HepG2 (cell line): ENCODE measurements around the gene DHX8. TPM values are rescaled to one million over a fixed set of nuclear protein-coding genes. Genes with fewer than 3 reads are reported as not detected.

ENCODE experiments used
- GABPB1 ChIP-seq: IDR thresholded peaks from 2 replicates; pipeline ENCODE4 v1.6.1; 2016; ENCODE audit warnings: mild to moderate bottlenecking, missing genetic modification reagents, moderate library complexity, missing compliant biosample characterization
- LCORL ChIP-seq, 2 experiments: fragments of 450-650 bp in 1 of 2; sonication (generic) in 1 of 2; formaldehyde crosslinking in 1 of 2; IDR thresholded peaks; 2 replicates each; pipeline versions ENCODE4 v1.5.0 to v1.6.1; 2017 to 2020; ENCODE audit warnings: antibody characterized with exemption in 1 of 2, missing genetic modification reagents in 1 of 2
- MAFK ChIP-seq, 2 experiments: IDR thresholded peaks in 1 of 2; conservative IDR thresholded peaks in 1 of 2; 2 replicates each; pipeline ENCODE4 v1.6.1; 2011; ENCODE audit warnings: improper control_type of control experiment in 2 of 2, low read length in 2 of 2
- TEAD3 ChIP-seq: optimal IDR thresholded peaks from 2 replicates; pipeline ENCODE3; 2016; ENCODE audit warnings: borderline replicate concordance
- ZC3H13 ChIP-seq: sonication (generic); formaldehyde crosslinking; IDR thresholded peaks from 2 replicates; pipeline ENCODE4 v1.8.1; 2023; ENCODE audit warnings: mild to moderate bottlenecking, missing genetic modification reagents, moderate library complexity
- ZNF335 ChIP-seq: sonication (generic); formaldehyde crosslinking; IDR thresholded peaks from 2 replicates; pipeline ENCODE4 v1.4.0; 2020; ENCODE audit warnings: missing genetic modification reagents
- ZNF460 ChIP-seq: sonication (generic); formaldehyde crosslinking; IDR thresholded peaks from 2 replicates; pipeline ENCODE4 v1.5.1; 2020; ENCODE audit warnings: missing genetic modification reagents, mild to moderate bottlenecking, borderline replicate concordance
- ZNF550 ChIP-seq: sonication (generic); formaldehyde crosslinking; IDR thresholded peaks from 2 replicates; pipeline ENCODE4 v1.4.0; 2020; ENCODE audit warnings: mild to moderate bottlenecking, missing genetic modification reagents, borderline replicate concordance
- ZNF7 ChIP-seq: IDR thresholded peaks from 2 replicates; pipeline ENCODE4 v1.6.1; 2016; ENCODE audit warnings: missing biosample characterization, missing genetic modification reagents
- polyA plus RNA-seq, 8 experiments: library from polyadenylated mRNA; depleted of rRNA in 3 of 8; stranded (reverse) in 7 of 8; unstranded in 1 of 8; fragments of >200 nt; fragmentation: Illumina TruSeq in 4 of 8; extraction: Trizol in 4 of 8; gene quantifications; 2 replicates each; pipeline versions ENCODE4 v1.2.1 to v1.2.3, GENCODE V29; 2011 to 2016; ENCODE audit warnings: low read depth in 4 of 8, missing spikeins in 1 of 8, mixed read lengths in 1 of 8; ENCODE audit not compliant: insufficient read depth in 1 of 8
- total RNA-seq, 5 experiments: library from RNA; depleted of rRNA; stranded (reverse); fragments of >200 nt; fragmentation: Illumina TruSeq; extraction: Trizol; gene quantifications; 2 replicates each; pipeline ENCODE4 v1.2.3, GENCODE V29; 2016; ENCODE audit warnings: low read depth in 1 of 5
- TF ChIP-seq, protein P1 (sequence below): sonication (generic); formaldehyde crosslinking; IDR thresholded peaks from 2 replicates; pipeline ENCODE4 v1.4.0; 2020; ENCODE audit warnings: low read depth, mild to moderate bottlenecking, missing genetic modification reagents
- TF ChIP-seq, protein P2 (sequence below): sonication (generic); formaldehyde crosslinking; IDR thresholded peaks from 2 replicates; pipeline ENCODE4 v1.5.1; 2020; ENCODE audit warnings: missing genetic modification reagents, mild to moderate bottlenecking, borderline replicate concordance
- TF ChIP-seq, protein P3 (sequence below): sonication (generic); formaldehyde crosslinking; IDR thresholded peaks from 2 replicates; pipeline ENCODE4 v1.9.0; 2021; ENCODE audit warnings: missing genetic modification reagents, borderline replicate concordance
- TF ChIP-seq, protein P4 (sequence below): IDR thresholded peaks from 2 replicates; pipeline ENCODE4 v1.6.1; 2016; ENCODE audit warnings: mild to moderate bottlenecking
- TF ChIP-seq, protein P5 (sequence below): sonication (generic); formaldehyde crosslinking; IDR thresholded peaks from 2 replicates; pipeline ENCODE4 v1.4.0; 2020; ENCODE audit warnings: missing genetic modification reagents, borderline replicate concordance

DHX8 gene
- total and polyA plus RNA-seq, 2 of the 13 experiments (the other 11 are each of a cell fraction or from before 2014, with no cell fraction given): 24.8 to 48.9 TPM

DNA sequence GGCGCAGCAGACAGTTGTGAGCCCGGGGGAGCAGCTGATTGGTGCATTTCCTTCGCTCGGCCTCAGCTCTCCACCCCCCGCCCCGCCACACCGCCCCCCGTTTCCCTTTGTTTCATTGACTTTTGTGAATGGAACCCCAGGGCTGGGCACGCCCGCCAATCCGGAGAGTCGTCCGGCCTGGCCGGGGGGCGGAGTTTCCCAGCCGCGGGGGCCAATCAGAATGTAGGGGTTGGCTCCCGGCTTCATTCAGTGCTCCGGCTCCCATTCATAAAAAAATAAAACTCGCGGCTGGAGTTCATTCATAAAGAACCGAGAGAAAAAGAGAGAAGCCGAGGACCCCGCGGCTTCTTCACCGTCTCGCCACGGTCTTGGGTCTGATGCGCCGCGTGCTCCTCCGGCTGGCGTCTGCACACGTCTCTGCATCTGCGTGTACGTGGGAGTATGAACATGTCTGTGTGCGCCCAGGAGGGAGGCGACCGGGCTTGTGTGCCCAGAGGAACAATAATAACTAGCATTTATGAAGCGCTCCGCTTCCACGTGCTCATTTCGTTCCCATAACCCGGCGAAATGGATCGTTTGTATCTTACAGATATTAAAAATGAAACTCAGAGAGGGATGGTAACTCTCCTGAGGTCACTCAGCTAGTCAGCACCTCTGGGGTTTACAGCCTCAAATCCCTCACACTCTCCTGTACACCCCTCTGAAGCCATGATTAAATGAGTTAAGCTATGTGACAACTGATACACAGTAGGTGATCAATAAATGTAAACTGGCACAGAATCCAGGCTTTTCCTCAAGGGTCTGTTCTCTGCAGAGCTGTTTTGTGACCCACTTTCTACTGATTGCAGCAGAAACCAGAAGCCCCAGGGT, 62.8 kb downstream of the DHX8 start, which contains the start of gene ETV4 (continued):
- TF ChIP-seq, protein P1, sequence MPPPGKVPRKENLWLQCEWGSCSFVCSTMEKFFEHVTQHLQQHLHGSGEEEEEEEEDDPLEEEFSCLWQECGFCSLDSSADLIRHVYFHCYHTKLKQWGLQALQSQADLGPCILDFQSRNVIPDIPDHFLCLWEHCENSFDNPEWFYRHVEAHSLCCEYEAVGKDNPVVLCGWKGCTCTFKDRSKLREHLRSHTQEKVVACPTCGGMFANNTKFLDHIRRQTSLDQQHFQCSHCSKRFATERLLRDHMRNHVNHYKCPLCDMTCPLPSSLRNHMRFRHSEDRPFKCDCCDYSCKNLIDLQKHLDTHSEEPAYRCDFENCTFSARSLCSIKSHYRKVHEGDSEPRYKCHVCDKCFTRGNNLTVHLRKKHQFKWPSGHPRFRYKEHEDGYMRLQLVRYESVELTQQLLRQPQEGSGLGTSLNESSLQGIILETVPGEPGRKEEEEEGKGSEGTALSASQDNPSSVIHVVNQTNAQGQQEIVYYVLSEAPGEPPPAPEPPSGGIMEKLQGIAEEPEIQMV: 0 out of 2 replicates have a peak, but pooled peaks have one; percentile 27
- no peak for TF ChIP-seq LCORL (IDR thresholded peaks at IDR 0.05)
- TF ChIP-seq LCORL (CRISPR knock-in tag; IDR thresholded peaks at IDR 0.05): no peak; the same call in 1 of the 2 replicates
- TF ChIP-seq ZNF550 (CRISPR knock-in tag): no peak
- TF ChIP-seq, protein P2, sequence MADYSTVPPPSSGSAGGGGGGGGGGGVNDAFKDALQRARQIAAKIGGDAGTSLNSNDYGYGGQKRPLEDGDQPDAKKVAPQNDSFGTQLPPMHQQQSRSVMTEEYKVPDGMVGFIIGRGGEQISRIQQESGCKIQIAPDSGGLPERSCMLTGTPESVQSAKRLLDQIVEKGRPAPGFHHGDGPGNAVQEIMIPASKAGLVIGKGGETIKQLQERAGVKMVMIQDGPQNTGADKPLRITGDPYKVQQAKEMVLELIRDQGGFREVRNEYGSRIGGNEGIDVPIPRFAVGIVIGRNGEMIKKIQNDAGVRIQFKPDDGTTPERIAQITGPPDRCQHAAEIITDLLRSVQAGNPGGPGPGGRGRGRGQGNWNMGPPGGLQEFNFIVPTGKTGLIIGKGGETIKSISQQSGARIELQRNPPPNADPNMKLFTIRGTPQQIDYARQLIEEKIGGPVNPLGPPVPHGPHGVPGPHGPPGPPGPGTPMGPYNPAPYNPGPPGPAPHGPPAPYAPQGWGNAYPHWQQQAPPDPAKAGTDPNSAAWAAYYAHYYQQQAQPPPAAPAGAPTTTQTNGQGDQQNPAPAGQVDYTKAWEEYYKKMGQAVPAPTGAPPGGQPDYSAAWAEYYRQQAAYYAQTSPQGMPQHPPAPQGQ (CRISPR knock-in tag): no peak
- TF ChIP-seq ZNF335: no peak
- TF ChIP-seq, protein P3, sequence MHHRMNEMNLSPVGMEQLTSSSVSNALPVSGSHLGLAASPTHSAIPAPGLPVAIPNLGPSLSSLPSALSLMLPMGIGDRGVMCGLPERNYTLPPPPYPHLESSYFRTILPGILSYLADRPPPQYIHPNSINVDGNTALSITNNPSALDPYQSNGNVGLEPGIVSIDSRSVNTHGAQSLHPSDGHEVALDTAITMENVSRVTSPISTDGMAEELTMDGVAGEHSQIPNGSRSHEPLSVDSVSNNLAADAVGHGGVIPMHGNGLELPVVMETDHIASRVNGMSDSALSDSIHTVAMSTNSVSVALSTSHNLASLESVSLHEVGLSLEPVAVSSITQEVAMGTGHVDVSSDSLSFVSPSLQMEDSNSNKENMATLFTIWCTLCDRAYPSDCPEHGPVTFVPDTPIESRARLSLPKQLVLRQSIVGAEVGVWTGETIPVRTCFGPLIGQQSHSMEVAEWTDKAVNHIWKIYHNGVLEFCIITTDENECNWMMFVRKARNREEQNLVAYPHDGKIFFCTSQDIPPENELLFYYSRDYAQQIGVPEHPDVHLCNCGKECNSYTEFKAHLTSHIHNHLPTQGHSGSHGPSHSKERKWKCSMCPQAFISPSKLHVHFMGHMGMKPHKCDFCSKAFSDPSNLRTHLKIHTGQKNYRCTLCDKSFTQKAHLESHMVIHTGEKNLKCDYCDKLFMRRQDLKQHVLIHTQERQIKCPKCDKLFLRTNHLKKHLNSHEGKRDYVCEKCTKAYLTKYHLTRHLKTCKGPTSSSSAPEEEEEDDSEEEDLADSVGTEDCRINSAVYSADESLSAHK (CRISPR knock-in tag): no peak
- TF ChIP-seq GABPB1 (CRISPR knock-in tag): no peak
- no peak for TF ChIP-seq MAFK (conservative IDR thresholded peaks at IDR 0.05 in 1 of 2, IDR thresholded peaks at IDR 0.05 in 1 of 2; ENCODE audit: low read length in 2 of 2)
- TF ChIP-seq, protein P4, sequence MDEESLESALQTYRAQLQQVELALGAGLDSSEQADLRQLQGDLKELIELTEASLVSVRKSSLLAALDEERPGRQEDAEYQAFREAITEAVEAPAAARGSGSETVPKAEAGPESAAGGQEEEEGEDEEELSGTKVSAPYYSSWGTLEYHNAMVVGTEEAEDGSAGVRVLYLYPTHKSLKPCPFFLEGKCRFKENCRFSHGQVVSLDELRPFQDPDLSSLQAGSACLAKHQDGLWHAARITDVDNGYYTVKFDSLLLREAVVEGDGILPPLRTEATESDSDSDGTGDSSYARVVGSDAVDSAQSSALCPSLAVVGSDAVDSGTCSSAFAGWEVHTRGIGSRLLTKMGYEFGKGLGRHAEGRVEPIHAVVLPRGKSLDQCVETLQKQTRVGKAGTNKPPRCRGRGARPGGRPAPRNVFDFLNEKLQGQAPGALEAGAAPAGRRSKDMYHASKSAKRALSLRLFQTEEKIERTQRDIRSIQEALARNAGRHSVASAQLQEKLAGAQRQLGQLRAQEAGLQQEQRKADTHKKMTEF: no peak
- TF ChIP-seq ZNF460 (CRISPR knock-in tag): no peak
- peak; percentile 9 for TF ChIP-seq TEAD3 (CRISPR knock-in tag)
- no peak; the same call in 1 of the 2 replicates for TF ChIP-seq ZC3H13 (CRISPR knock-in tag)
- 0 out of 2 replicates have a peak, but pooled peaks have one; percentile 20 for TF ChIP-seq ZNF7 (CRISPR knock-in tag)
- TF ChIP-seq, protein P5, sequence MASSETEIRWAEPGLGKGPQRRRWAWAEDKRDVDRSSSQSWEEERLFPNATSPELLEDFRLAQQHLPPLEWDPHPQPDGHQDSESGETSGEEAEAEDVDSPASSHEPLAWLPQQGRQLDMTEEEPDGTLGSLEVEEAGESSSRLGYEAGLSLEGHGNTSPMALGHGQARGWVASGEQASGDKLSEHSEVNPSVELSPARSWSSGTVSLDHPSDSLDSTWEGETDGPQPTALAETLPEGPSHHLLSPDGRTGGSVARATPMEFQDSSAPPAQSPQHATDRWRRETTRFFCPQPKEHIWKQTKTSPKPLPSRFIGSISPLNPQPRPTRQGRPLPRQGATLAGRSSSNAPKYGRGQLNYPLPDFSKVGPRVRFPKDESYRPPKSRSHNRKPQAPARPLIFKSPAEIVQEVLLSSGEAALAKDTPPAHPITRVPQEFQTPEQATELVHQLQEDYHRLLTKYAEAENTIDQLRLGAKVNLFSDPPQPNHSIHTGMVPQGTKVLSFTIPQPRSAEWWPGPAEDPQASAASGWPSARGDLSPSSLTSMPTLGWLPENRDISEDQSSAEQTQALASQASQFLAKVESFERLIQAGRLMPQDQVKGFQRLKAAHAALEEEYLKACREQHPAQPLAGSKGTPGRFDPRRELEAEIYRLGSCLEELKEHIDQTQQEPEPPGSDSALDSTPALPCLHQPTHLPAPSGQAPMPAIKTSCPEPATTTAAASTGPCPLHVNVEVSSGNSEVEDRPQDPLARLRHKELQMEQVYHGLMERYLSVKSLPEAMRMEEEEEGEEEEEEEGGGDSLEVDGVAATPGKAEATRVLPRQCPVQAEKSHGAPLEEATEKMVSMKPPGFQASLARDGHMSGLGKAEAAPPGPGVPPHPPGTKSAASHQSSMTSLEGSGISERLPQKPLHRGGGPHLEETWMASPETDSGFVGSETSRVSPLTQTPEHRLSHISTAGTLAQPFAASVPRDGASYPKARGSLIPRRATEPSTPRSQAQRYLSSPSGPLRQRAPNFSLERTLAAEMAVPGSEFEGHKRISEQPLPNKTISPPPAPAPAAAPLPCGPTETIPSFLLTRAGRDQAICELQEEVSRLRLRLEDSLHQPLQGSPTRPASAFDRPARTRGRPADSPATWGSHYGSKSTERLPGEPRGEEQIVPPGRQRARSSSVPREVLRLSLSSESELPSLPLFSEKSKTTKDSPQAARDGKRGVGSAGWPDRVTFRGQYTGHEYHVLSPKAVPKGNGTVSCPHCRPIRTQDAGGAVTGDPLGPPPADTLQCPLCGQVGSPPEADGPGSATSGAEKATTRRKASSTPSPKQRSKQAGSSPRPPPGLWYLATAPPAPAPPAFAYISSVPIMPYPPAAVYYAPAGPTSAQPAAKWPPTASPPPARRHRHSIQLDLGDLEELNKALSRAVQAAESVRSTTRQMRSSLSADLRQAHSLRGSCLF (CRISPR knock-in tag): no peak
